ENCODE data around the gene ATP9B.

GRCh38 chr18:79418236-79418635, 349.0 kb downstream of the ATP9B start:
- no peak for TF ChIP-seq EZH2 (IDR thresholded peaks at IDR 0.05; ENCODE audit: low read length, unreplicated experiment)
- TF ChIP-seq, protein P1, sequence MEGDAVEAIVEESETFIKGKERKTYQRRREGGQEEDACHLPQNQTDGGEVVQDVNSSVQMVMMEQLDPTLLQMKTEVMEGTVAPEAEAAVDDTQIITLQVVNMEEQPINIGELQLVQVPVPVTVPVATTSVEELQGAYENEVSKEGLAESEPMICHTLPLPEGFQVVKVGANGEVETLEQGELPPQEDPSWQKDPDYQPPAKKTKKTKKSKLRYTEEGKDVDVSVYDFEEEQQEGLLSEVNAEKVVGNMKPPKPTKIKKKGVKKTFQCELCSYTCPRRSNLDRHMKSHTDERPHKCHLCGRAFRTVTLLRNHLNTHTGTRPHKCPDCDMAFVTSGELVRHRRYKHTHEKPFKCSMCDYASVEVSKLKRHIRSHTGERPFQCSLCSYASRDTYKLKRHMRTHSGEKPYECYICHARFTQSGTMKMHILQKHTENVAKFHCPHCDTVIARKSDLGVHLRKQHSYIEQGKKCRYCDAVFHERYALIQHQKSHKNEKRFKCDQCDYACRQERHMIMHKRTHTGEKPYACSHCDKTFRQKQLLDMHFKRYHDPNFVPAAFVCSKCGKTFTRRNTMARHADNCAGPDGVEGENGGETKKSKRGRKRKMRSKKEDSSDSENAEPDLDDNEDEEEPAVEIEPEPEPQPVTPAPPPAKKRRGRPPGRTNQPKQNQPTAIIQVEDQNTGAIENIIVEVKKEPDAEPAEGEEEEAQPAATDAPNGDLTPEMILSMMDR (conservative IDR thresholded peaks at IDR 0.05; ENCODE audit: low read depth, low read length): no peak

Data from PC-3 (cell line).